IMR-90 (cell line): ENCODE results near the gene MOB3B. TPM values are rescaled to one million over a fixed set of nuclear protein-coding genes. Genes with fewer than 3 reads are reported as not detected.

ENCODE experiments used
- ATAC-seq: fragments of 200-7000 bp; cut with Tn5 transposase; 2 replicates; pipeline ENCODE4 v1.9.1; 2020; ENCODE audit warnings: low read depth, mild to moderate bottlenecking, moderate library complexity
- Bru-seq: library from RNA; stranded (reverse); fragments of 400-500 nt; gene quantifications from one replicate; lab custom pipeline; 2021; lab: Mats Ljungman, UMichigan
- BruChase-seq, 2 experiments: library from RNA; stranded (reverse); fragments of 400-500 nt; gene quantifications; one replicate each; lab custom pipeline; 2021; lab: Mats Ljungman, UMichigan
- BruUV-seq: library from RNA; stranded (reverse); fragments of 400-500 nt; replicated peaks from 2 replicates; lab custom pipeline; 2021; lab: Mats Ljungman, UMichigan
- CTCF ChIA-PET: fragments of 300-600 bp; formaldehyde crosslinking; extraction: SDS; loops from one replicate; lab custom pipeline; 2021; ENCODE audit warnings: antibody characterized with exemption; lab: Yijun Ruan, JAX
- POLR2A ChIA-PET: fragments of 300-600 bp; sonication (Branson Sonifier 250); formaldehyde crosslinking; loops from one replicate; lab custom pipeline; 2022; ENCODE audit warnings: antibody characterized with exemption; ENCODE audit not compliant: unreplicated experiment; lab: Charles Lee
- DNase-seq: peaks from one replicate; pipeline ENCODE4 v3.0.0; 2013
- H2AFZ ChIP-seq: replicated peaks from 2 replicates; pipeline ENCODE3; 2013; ENCODE audit warnings: low read length, mild to moderate bottlenecking; ENCODE audit not compliant: poor library complexity
- H2AK5ac ChIP-seq: 2 replicates; pipeline ENCODE4 v1.6.1; 2013; ENCODE audit warnings: low read depth, low read length, inconsistent platforms
- H2AK9ac ChIP-seq: replicated peaks from 2 replicates; pipeline ENCODE3; 2013; ENCODE audit warnings: mild to moderate bottlenecking, low read depth, low read length, moderate library complexity; ENCODE audit not compliant: poor library complexity
- H2BK120ac ChIP-seq: 2 replicates; pipeline ENCODE4 v1.6.1; 2013; ENCODE audit warnings: low read depth, low read length, inconsistent platforms
- H2BK15ac ChIP-seq: 3 replicates; pipeline ENCODE4 v1.6.1; 2013; ENCODE audit warnings: low read depth, low read length, inconsistent platforms
- H2BK20ac ChIP-seq: 2 replicates; pipeline ENCODE4 v1.6.1; 2013; ENCODE audit warnings: low read depth, mild to moderate bottlenecking, inconsistent platforms, low read length, moderate library complexity
- H2BK5ac ChIP-seq: 2 replicates; pipeline ENCODE4 v1.6.1; 2013; ENCODE audit warnings: mild to moderate bottlenecking, low read depth, low read length, inconsistent platforms; ENCODE audit not compliant: poor library complexity, severe bottlenecking
- H3K14ac ChIP-seq: replicated peaks from 2 replicates; pipeline ENCODE4 v1.6.1; 2013; ENCODE audit warnings: low read depth, low read length, inconsistent platforms
- H3K18ac ChIP-seq: 2 replicates; pipeline ENCODE4 v1.6.1; 2013; ENCODE audit warnings: low read depth, low read length, control low read depth
- H3K23ac ChIP-seq: 2 replicates; pipeline ENCODE4 v1.6.1; 2013; ENCODE audit warnings: low read depth, low read length, inconsistent platforms
- H3K27ac ChIP-seq: 2 replicates; pipeline ENCODE4 v1.5.1; 2013; ENCODE audit warnings: mild to moderate bottlenecking, control low read depth, low read length; ENCODE audit not compliant: insufficient read depth
- H3K27me3 ChIP-seq: 2 replicates; pipeline ENCODE4 v1.6.1; 2013; ENCODE audit warnings: low read length; ENCODE audit not compliant: control insufficient read depth, insufficient read depth
- H3K36me3 ChIP-seq: 2 replicates; pipeline ENCODE4 v1.6.1; 2013; ENCODE audit warnings: low read length, mixed read lengths; ENCODE audit not compliant: control insufficient read depth, insufficient read depth
- H3K4ac ChIP-seq: 2 replicates; pipeline ENCODE4 v1.6.1; 2013; ENCODE audit warnings: low read depth, low read length, inconsistent platforms
- H3K4me1 ChIP-seq: 2 replicates; pipeline ENCODE4 v1.6.1; 2013; ENCODE audit warnings: low read length, mixed read lengths; ENCODE audit not compliant: control insufficient read depth, insufficient read depth
- H3K4me2 ChIP-seq: 2 replicates; pipeline ENCODE4 v1.6.1; 2013; ENCODE audit warnings: low read depth, mild to moderate bottlenecking, control low read depth, low read length, moderate library complexity
- H3K4me3 ChIP-seq: 2 replicates; pipeline ENCODE4 v1.5.1; 2013; ENCODE audit warnings: low read depth, mild to moderate bottlenecking, control low read depth, low read length, moderate library complexity; ENCODE audit not compliant: insufficient read depth
- H3K56ac ChIP-seq: 2 replicates; pipeline ENCODE4 v1.6.1; 2013; ENCODE audit warnings: low read length, inconsistent platforms; ENCODE audit not compliant: insufficient read depth; ENCODE audit errors: extremely low read depth
- H3K79me1 ChIP-seq, 2 experiments: 2 replicates each; pipeline ENCODE4 v1.6.1; 2013; ENCODE audit warnings: low read length in 2 of 2, inconsistent platforms in 1 of 2, low read depth in 1 of 2
- H3K9ac ChIP-seq: 2 replicates; pipeline ENCODE4 v1.6.1; 2013; ENCODE audit warnings: low read depth, low read length, control low read depth
- H3K9me1 ChIP-seq: 2 replicates; pipeline ENCODE4 v1.6.1; 2013; ENCODE audit warnings: low read length, inconsistent platforms; ENCODE audit not compliant: insufficient read depth
- H3K9me3 ChIP-seq: 2 replicates; pipeline ENCODE4 v1.6.1; 2013; ENCODE audit warnings: low read length; ENCODE audit not compliant: control insufficient read depth, insufficient read depth
- H4K20me1 ChIP-seq: 2 replicates; pipeline ENCODE4 v1.6.1; 2013; ENCODE audit warnings: low read length, inconsistent platforms; ENCODE audit not compliant: insufficient read depth
- H4K5ac ChIP-seq: 2 replicates; pipeline ENCODE4 v1.6.1; 2013; ENCODE audit warnings: mild to moderate bottlenecking, low read depth, low read length, control low read depth
- H4K8ac ChIP-seq, 2 experiments: 2 replicates each; pipeline ENCODE4 v1.6.1; 2013; ENCODE audit warnings: low read depth in 2 of 2, low read length in 2 of 2, control low read depth in 1 of 2, inconsistent platforms in 1 of 2
- H4K91ac ChIP-seq: 2 replicates; pipeline ENCODE4 v1.6.1; 2013; ENCODE audit warnings: low read depth, low read length, inconsistent platforms; ENCODE audit not compliant: insufficient read depth
- FOS ChIP-seq: fragments of 150-350 bp; IDR thresholded peaks from 2 replicates; pipeline ENCODE4 v1.6.1; 2016; ENCODE audit warnings: low read depth, low read length
- MAFK ChIP-seq: IDR thresholded peaks from 2 replicates; pipeline ENCODE4 v1.6.1; 2012; ENCODE audit warnings: low read depth, low read length, improper control_type of control experiment
- MAZ ChIP-seq: IDR thresholded peaks from 2 replicates; pipeline ENCODE4 v1.6.1; 2012; ENCODE audit warnings: low read depth, mild to moderate bottlenecking, low read length, improper control_type of control experiment, moderate library complexity, borderline replicate concordance
- MXI1 ChIP-seq: IDR thresholded peaks from 2 replicates; pipeline ENCODE4 v1.6.1; 2012; ENCODE audit warnings: low read depth, mild to moderate bottlenecking, low read length, moderate library complexity, borderline replicate concordance
- RAD21 ChIP-seq: IDR thresholded peaks from 2 replicates; pipeline ENCODE4 v1.6.1; 2012; ENCODE audit warnings: low read length, improper control_type of control experiment
- RFX5 ChIP-seq: IDR thresholded peaks from 2 replicates; pipeline ENCODE4 v1.8.0; 2012; ENCODE audit warnings: low read depth, mild to moderate bottlenecking, low read length, moderate library complexity
- SMC3 ChIP-seq: fragments of 150-350 bp; IDR thresholded peaks from 2 replicates; pipeline ENCODE4 v1.6.1; 2016; ENCODE audit warnings: low read depth, mild to moderate bottlenecking, antibody characterized with exemption, low read length, moderate library complexity
- WGBS, 2 experiments: methylation state at CpG; one replicate each; pipeline versions ENCODE4 v1.1.5 to v1.1.7; 2013; ENCODE audit warnings: missing lambda C conversion rate in 2 of 2; ENCODE audit not compliant: insufficient read length in 1 of 2; ENCODE audit errors: extremely low coverage in 2 of 2; 5-methylcytosine and 5-hydroxymethylcytosine counted together
- dilution Hi-C: fragments of 300-500 bp; cut with HindIII; formaldehyde crosslinking; loops from one replicate; pipeline ENCODE4 v1.14.3; 2018; ENCODE audit warnings: low sequenced_read_pairs; ENCODE audit not compliant: unreplicated experiment
- in situ Hi-C: fragments of 300-500 bp; cut with MboI; formaldehyde crosslinking; loops from 3 replicates; pipeline ENCODE4 v1.14.3; 2019; ENCODE audit warnings: low sequenced_read_pairs, inconsistent platforms, mixed read lengths
- intact Hi-C: fragments of 100-400 bp; cut with micrococcal nuclease; formaldehyde crosslinking; loops from 2 replicates; pipeline ENCODE4 v1.10.0; 2022
- long read RNA-seq: library from polyadenylated mRNA; unstranded; transcript quantifications from one replicate; pipeline ENCODE4 v2.0.0, GENCODE V29; 2021; ENCODE audit not compliant: unreplicated experiment
- polyA plus RNA-seq, 3 experiments: library from polyadenylated mRNA; depleted of rRNA; stranded (reverse); fragments of >200 nt; gene quantifications; 2 replicates each; pipeline ENCODE4 v1.2.3, GENCODE V29; 2012; ENCODE audit warnings: low replicate concordance in 1 of 3
- total RNA-seq: library from RNA; depleted of rRNA; stranded (reverse); fragments of >200 nt; gene quantifications from 2 replicates; pipeline ENCODE4 v1.2.3, GENCODE V29; 2012; rRNA removed
- TF ChIP-seq, protein P1 (sequence below): conservative IDR thresholded peaks from 2 replicates; pipeline ENCODE4 v1.5.1; 2012; ENCODE audit warnings: mild to moderate bottlenecking, low read depth, low read length, improper control_type of control experiment

MOB3B gene
- total RNA-seq = under 0.01 TPM in 2 replicates
- 0.02 and 0.03 TPM in 2 replicates for polyA plus RNA-seq (2012; rRNA removed)
- 0.01 and 0.02 TPM in 2 replicates for polyA plus RNA-seq (2012; cell fraction: cytosol; rRNA removed)
- polyA plus RNA-seq (2012; cell fraction: nucleus; rRNA removed; ENCODE audit: low replicate concordance) = 0.01 and 0.02 TPM in 2 replicates
- percentile 23 among the genes with signal in this experiment for Bru-seq, nascent RNA
- percentile 25 among the genes with signal in this experiment for BruChase-seq, experiment 1, labeled RNA remaining after a 6-hour chase
- BruChase-seq, experiment 2, labeled RNA remaining after a 2-hour chase = percentile 31 among the genes with signal in this experiment
- long read RNA-seq = 0 reads

DNA sequence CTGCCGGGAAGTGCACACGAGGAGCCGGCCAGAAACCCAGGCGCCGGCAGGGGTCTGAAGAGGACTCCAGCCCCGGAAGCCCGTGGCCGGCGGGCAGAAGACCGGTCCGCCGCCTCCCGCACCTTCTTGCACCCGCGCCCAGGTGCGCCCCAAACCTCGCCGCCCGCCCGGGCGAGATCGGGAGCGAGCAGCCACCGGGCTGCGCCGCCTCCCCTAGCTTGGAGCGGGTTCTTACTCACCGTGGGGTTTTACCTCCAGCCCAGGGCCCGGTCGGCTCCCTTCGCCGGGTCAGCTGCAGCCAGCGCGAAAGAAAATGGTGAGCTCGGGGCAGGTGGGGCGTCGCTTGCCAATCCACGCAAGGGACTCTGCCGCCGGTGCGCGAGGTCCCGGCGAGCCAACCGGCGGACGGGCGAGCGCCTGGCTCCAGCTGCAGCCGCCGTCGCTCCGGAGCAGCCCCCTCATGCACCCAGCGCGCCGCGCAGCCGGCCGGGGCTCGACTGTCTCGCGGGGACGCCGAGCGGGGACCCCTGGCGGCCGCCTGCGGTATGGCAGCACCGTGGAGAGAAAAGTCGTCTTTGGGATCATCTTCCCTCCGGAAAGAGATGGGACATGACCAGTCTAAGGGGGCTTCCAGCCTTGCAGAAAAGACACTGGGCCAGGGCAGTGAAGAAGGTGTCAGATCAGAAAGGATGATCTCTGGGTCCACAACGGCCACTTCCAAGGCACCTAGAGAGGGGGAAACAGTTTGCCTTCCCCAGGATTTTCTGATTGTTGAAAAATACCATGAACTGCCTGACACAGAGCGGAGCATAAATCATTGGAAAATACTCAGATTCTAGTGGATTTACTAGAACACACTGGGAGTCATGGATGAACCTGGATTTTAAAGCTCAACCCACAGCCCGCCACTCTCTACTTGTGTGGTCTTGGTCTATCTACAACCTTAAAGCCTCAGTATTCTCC, at the start of gene MOB3B:
MOB3B (minus strand) TSS at position 499 of the 963 bp plus-strand sequence. CDS start 74,264 bp downstream, outside the sequence.
- no peaks in the 10 kb centered on the region for H3K79me1 ChIP-seq
- H2AK9ac ChIP-seq = no peak within 1 kb of the TSS
- ChIA-PET CTCF (interaction anchor here (0.6 to 2.9 kb wide), 9 partner anchors 10 to 197 kb away, joined by 3 to 16 read pairs (median 3); no protein-coding TSS in a partner anchor), POLR2A (no interaction called here)
- no TSS peak for BruUV-seq
- H2AK5ac ChIP-seq = no peak within 1 kb of the TSS
- H3K4me1 ChIP-seq = no peaks in the 10 kb centered on the region
- no peak within 1 kb of the TSS for H3K18ac ChIP-seq
- H2BK15ac ChIP-seq = no peak within 1 kb of the TSS
- H2BK5ac ChIP-seq = no peak within 1 kb of the TSS
- dilution Hi-C loops (no loop called here), in situ Hi-C loops (loop anchor here (5.0 kb wide), 1 partner anchor 197 kb away; no protein-coding TSS in a partner anchor), intact Hi-C loops (loop anchor here (1.0 kb wide), 1 partner anchor 196 kb away; no protein-coding TSS in a partner anchor)
- no peak within 1 kb of the TSS for H3K56ac ChIP-seq
- peak within 1 kb of the TSS; percentile 97 for H3K4me2 ChIP-seq
- no peaks in the 10 kb centered on the region for H3K36me3 ChIP-seq
- no peak within 1 kb of the TSS for H4K91ac ChIP-seq
- no peaks in the 10 kb centered on the region for H4K20me1 ChIP-seq
- H2BK20ac ChIP-seq = no peak within 1 kb of the TSS
- no peak within 1 kb of the TSS for H2BK120ac ChIP-seq
- peaks cover 32% of the 10 kb centered on the region for H3K27me3 ChIP-seq
- H3K27ac ChIP-seq = no peak within 1 kb of the TSS
- H3K23ac ChIP-seq = peak within 1 kb of the TSS; percentile 60; the same call in 1 of the 2 replicates
- H3K4me3 ChIP-seq = peak within 1 kb of the TSS; percentile 57
- 0% methylated on average over 4 of the region's 74 CpGs; no CpG with 5 or more reads in 1 of the 2 experiments for WGBS, 2 experiments
- peak; percentile 67; the same call in 1 of the 2 replicates for TF ChIP-seq MAZ
- TF ChIP-seq FOS = no peak
- TF ChIP-seq SMC3 = peak; percentile 58
- TF ChIP-seq MAFK = no peak
- TF ChIP-seq, protein P1, sequence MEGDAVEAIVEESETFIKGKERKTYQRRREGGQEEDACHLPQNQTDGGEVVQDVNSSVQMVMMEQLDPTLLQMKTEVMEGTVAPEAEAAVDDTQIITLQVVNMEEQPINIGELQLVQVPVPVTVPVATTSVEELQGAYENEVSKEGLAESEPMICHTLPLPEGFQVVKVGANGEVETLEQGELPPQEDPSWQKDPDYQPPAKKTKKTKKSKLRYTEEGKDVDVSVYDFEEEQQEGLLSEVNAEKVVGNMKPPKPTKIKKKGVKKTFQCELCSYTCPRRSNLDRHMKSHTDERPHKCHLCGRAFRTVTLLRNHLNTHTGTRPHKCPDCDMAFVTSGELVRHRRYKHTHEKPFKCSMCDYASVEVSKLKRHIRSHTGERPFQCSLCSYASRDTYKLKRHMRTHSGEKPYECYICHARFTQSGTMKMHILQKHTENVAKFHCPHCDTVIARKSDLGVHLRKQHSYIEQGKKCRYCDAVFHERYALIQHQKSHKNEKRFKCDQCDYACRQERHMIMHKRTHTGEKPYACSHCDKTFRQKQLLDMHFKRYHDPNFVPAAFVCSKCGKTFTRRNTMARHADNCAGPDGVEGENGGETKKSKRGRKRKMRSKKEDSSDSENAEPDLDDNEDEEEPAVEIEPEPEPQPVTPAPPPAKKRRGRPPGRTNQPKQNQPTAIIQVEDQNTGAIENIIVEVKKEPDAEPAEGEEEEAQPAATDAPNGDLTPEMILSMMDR = peak; percentile 82
- no peak for TF ChIP-seq MXI1
- peak; percentile 54 for TF ChIP-seq RAD21
- no peak for TF ChIP-seq RFX5
- DNase-seq (peak; percentile 50), ATAC-seq (peak; percentile 98)
- H3K9ac ChIP-seq = no peak within 1 kb of the TSS; the same call in 1 of the 2 replicates
- no peak within 1 kb of the TSS for H4K8ac ChIP-seq
- H4K5ac ChIP-seq = no peak within 1 kb of the TSS
- H3K9me1 ChIP-seq = no peaks in the 10 kb centered on the region
- peak within 1 kb of the TSS; percentile 89 for H2AFZ ChIP-seq
- no peak within 1 kb of the TSS for H3K14ac ChIP-seq
- H3K9me3 ChIP-seq = no peaks in the 10 kb centered on the region
- H3K4ac ChIP-seq = no peak within 1 kb of the TSS
